Measurements from ENCODE around the gene ERC1.

Gene ERC1

GRCh38 chr12:1013618-1014489 is 22.8 kb downstream of the ERC1 start:
- Histone ChIP-seq H3K9me2 (replicated peaks; ENCODE audit: insufficient read depth, low read length) (no peaks in the 10 kb centered on the region), H4K20me1 (ENCODE audit: insufficient read depth, low read length) (no peaks in the 10 kb centered on the region), H3F3A (ENCODE audit: insufficient read depth, low read length) (no peaks in the 10 kb centered on the region), H3K27me3 (replicated peaks; ENCODE audit: insufficient read depth, low read length) (no peaks in the 10 kb centered on the region), H2AFZ (ENCODE audit: low read length) (no peak overlapping the region), H3K36me3 (replicated peaks; ENCODE audit: insufficient read depth, low read length) (no peaks in the 10 kb centered on the region), H3K27ac (ENCODE audit: low read length) (no peak overlapping the region), H3K4me2 (ENCODE audit: low read depth, low read length) (no peak overlapping the region), H3K9ac (ENCODE audit: low read length) (no peak overlapping the region), H3K4me1 (ENCODE audit: low read length) (no peaks in the 10 kb centered on the region), H3K9me3 (replicated peaks; ENCODE audit: insufficient read depth, low read length) (no peaks in the 10 kb centered on the region), H3K4me3 (ENCODE audit: low read length) (no peak overlapping the region), H3K79me2 (ENCODE audit: low read length) (peaks cover 63% of the 10 kb centered on the region)
- DNase-seq: no peak
- TF ChIP-seq EZH2 (optimal IDR thresholded peaks at IDR 0.05; ENCODE audit: low read depth, low read length): no peak
- TF ChIP-seq, protein P1, sequence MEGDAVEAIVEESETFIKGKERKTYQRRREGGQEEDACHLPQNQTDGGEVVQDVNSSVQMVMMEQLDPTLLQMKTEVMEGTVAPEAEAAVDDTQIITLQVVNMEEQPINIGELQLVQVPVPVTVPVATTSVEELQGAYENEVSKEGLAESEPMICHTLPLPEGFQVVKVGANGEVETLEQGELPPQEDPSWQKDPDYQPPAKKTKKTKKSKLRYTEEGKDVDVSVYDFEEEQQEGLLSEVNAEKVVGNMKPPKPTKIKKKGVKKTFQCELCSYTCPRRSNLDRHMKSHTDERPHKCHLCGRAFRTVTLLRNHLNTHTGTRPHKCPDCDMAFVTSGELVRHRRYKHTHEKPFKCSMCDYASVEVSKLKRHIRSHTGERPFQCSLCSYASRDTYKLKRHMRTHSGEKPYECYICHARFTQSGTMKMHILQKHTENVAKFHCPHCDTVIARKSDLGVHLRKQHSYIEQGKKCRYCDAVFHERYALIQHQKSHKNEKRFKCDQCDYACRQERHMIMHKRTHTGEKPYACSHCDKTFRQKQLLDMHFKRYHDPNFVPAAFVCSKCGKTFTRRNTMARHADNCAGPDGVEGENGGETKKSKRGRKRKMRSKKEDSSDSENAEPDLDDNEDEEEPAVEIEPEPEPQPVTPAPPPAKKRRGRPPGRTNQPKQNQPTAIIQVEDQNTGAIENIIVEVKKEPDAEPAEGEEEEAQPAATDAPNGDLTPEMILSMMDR (IDR thresholded peaks at IDR 0.05; ENCODE audit: low read length): no peak
- no peak for TF ChIP-seq EZH2phosphoT487 (IDR thresholded peaks at IDR 0.05; ENCODE audit: low read length)

DNA sequence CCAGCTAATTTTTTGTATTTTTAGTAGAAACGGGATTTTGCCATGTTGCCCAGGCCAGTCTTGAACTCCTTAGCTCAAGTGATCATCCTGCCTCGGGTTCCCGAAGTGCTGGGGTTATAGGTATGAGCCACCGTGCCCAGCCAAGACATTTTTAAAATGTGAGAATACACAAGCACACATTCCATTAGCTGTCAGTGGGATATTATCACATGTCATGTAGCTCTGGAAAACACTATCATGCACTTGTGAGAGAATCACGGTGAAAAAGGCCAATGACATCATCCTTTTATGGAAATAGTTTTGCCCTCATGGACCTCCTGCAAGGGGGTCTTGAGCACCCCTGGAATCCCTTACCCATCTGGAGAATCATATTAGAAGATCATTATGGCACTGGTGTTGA is 28.3 kb downstream of the ERC1 start:
- Histone ChIP-seq H3K27me3 (replicated peaks; ENCODE audit: insufficient read depth, low read length) (no peaks in the 10 kb centered on the region), H3K36me3 (replicated peaks; ENCODE audit: insufficient read depth, low read length) (no peaks in the 10 kb centered on the region), H3F3A (ENCODE audit: insufficient read depth, low read length) (no peaks in the 10 kb centered on the region), H2AFZ (ENCODE audit: low read length) (no peak overlapping the region), H4K20me1 (ENCODE audit: insufficient read depth, low read length) (no peaks in the 10 kb centered on the region), H3K27ac (ENCODE audit: low read length) (no peak overlapping the region), H3K4me3 (ENCODE audit: low read length) (no peak overlapping the region), H3K9me3 (replicated peaks; ENCODE audit: insufficient read depth, low read length) (no peaks in the 10 kb centered on the region), H3K9ac (ENCODE audit: low read length) (no peak overlapping the region), H3K4me2 (ENCODE audit: low read depth, low read length) (no peak overlapping the region), H3K79me2 (ENCODE audit: low read length) (peaks cover 56% of the 10 kb centered on the region), H3K9me2 (replicated peaks; ENCODE audit: insufficient read depth, low read length) (no peaks in the 10 kb centered on the region), H3K4me1 (ENCODE audit: low read length) (no peaks in the 10 kb centered on the region)
- DNase-seq: no peak
- TF ChIP-seq, protein P1 (IDR thresholded peaks at IDR 0.05; ENCODE audit: low read length): no peak
- TF ChIP-seq EZH2 (optimal IDR thresholded peaks at IDR 0.05; ENCODE audit: low read depth, low read length) (no peak), EZH2phosphoT487 (IDR thresholded peaks at IDR 0.05; ENCODE audit: low read length) (no peak)

GRCh38 chr12:1020389-1020788 is 29.4 kb downstream of the ERC1 start:
- H4K20me1 ChIP-seq (ENCODE audit: insufficient read depth, low read length): no peaks in the 10 kb centered on the region
- H3K36me3 ChIP-seq (replicated peaks; ENCODE audit: insufficient read depth, low read length): no peaks in the 10 kb centered on the region
- peaks cover 61% of the 10 kb centered on the region for H3K79me2 ChIP-seq (ENCODE audit: low read length)
- no peak overlapping the region for H3K4me3 ChIP-seq (ENCODE audit: low read length)
- H3K4me2 ChIP-seq (ENCODE audit: low read depth, low read length): no peak overlapping the region
- H3K9ac ChIP-seq (ENCODE audit: low read length): no peak overlapping the region
- H3F3A ChIP-seq (ENCODE audit: insufficient read depth, low read length): no peaks in the 10 kb centered on the region
- DNase-seq: no peak
- no peak for TF ChIP-seq EZH2 (optimal IDR thresholded peaks at IDR 0.05; ENCODE audit: low read depth, low read length)
- no peak for TF ChIP-seq EZH2phosphoT487 (IDR thresholded peaks at IDR 0.05; ENCODE audit: low read length)
- TF ChIP-seq, protein P1 (IDR thresholded peaks at IDR 0.05; ENCODE audit: low read length): no peak
- no peak overlapping the region for H3K27ac ChIP-seq (ENCODE audit: low read length)
- no peaks in the 10 kb centered on the region for H3K9me2 ChIP-seq (replicated peaks; ENCODE audit: insufficient read depth, low read length)
- no peaks in the 10 kb centered on the region for H3K9me3 ChIP-seq (replicated peaks; ENCODE audit: insufficient read depth, low read length)
- no peaks in the 10 kb centered on the region for H3K27me3 ChIP-seq (replicated peaks; ENCODE audit: insufficient read depth, low read length)
- H3K4me1 ChIP-seq (ENCODE audit: low read length): no peaks in the 10 kb centered on the region
- H2AFZ ChIP-seq (ENCODE audit: low read length): no peak overlapping the region

Measured in MM.1S (cell line).